Stimulated activated CD4-positive, alpha-beta T cell treated with anti-CD3 and anti-CD28 coated beads, Interleukin-2, amount 100 ng/mL, for 48 hours (primary cell): ENCODE data around the gene ZNF254.
"Not testable (repeated sequence)": the region's sequence is repeated elsewhere in the genome, so short reads cannot be mapped to it uniquely, and the experiment has no call there.

Experiments
- DNase-seq, 2 donors: peaks; one replicate each; pipeline ENCODE4 v3.0.0-alpha.2; 2020

ZNF254 gene

DNA sequence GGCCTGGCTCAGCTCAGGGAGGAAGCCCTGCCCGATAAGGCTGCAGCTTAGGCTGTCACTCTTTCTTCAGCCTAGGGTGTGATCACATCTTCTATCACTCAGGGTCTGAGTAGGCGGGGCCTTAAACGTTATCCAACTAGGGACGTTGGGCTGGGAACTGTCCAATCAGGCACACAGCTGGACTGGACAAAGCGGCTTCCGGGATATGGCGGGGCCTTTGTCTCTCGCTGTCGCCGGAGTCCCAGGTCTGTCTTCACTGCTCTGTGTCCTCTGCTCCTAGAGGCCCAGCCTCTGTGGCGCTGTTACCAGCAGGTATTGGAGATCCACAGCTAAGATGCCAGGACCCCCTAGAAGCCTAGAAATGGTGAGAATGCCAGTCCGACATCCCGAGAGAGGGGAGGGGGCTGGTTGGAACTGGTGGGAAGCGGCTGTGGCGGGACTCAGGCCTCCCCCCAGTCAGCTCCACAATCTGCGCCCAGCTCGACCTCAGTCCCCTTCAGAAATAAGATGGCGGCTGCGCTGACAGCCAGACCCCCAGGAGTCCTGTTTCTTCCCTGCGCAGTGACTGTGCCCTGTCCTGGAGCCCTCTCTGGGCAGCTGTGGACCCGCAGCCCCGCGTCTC lies at the start of gene ZNF254:
Gene ZNF254 (plus strand): TSS at position 214 of the 622 bp plus-strand sequence. CDS start 121 bp downstream, at position 335.
- peak; percentile 67 to 70 for DNase-seq

DNA sequence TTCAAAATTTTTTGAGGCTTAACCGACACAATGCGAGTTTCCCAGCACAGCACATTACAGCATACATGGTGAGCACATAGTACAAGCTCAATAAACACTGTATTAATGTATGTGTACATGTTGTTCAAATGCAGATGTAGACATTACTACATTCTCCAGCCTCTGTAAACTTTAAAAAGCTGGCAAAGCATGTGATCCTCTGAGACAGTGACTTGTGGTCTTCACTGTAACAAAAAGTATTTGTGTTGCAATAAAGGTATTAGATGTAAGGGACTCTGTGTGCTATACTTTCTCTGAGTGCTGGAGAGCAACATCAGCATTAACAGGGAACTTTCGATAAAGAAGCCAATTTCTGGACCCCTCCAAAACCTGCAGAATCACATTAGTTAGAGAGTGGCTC lies 46.4 kb upstream of the ZNF254 start:
- no peak for DNase-seq

GRCh38 chr19:24041326-24041725 lies 45.7 kb upstream of the ZNF254 start:
- not testable (repeated sequence) for DNase-seq

DNA sequence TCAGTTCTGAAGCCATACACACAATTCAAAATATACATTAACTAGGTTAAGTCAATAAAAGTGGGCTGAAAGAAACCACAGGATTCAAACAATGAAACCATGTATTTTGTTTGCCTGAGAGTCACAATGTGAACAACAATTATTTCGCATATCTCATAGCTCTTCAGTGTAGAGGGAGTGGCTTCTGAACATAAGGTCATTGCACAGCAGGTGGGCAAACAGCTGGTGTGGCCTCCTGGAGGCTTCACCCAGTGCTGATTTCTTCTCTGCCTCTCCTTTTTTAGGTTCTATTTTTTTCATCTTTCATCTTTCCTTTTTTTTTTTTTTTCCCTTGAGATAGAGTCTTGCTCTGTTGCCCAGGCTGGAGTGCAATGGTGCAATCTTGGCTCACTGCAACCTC lies 40.4 kb upstream of the ZNF254 start:
- no peak for DNase-seq

DNA sequence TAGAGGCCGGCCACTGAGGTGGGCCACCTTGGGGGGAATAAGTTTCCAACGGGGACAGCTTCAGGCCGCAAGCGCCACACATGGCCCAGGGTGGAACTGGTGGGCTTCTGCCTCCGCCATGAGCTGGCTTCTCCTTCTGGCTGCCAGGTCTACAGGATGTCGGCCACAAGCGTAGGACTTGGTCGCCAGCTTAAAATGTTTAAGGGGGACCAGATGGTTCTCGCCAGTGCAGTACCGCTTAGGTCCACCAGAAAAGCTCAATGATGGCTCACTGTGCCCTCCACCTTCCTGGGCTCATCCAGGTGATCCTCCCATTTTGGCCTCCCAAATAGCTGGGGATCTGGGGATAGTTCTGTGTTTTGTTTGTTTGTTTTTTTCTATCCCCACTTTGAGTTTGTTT lies 38.7 kb upstream of the ZNF254 start:
- DNase-seq = no peak

- no peak for DNase-seq
These were observed 37.5 kb upstream of the ZNF254 start for GRCh38 chr19:24049537-24049936.

DNA sequence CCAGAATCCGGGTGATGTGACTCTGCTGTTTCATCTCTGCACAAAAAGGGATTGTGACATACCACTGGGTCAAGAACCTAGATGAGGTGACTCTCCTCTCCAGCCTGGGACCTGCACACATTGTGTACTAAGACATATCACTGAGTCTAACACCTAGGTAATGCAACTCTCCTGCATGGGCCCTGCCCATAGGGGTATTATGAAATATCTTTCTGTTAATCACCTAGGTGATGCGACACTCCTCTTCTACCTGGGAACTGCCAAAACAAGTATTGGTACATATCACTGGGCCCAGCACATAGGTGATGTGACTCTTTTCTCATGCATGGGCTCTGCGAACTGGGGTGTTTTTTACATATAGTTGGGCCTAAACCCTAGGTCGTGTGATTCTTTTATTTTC lies 35.5 kb upstream of the ZNF254 start:
- no peak for DNase-seq

- no peak for DNase-seq
These were observed 34.2 kb upstream of the ZNF254 start for GRCh38 chr19:24052811-24053210.

- no peak for DNase-seq
These were observed 33.4 kb upstream of the ZNF254 start for GRCh38 chr19:24053601-24054000.

DNA sequence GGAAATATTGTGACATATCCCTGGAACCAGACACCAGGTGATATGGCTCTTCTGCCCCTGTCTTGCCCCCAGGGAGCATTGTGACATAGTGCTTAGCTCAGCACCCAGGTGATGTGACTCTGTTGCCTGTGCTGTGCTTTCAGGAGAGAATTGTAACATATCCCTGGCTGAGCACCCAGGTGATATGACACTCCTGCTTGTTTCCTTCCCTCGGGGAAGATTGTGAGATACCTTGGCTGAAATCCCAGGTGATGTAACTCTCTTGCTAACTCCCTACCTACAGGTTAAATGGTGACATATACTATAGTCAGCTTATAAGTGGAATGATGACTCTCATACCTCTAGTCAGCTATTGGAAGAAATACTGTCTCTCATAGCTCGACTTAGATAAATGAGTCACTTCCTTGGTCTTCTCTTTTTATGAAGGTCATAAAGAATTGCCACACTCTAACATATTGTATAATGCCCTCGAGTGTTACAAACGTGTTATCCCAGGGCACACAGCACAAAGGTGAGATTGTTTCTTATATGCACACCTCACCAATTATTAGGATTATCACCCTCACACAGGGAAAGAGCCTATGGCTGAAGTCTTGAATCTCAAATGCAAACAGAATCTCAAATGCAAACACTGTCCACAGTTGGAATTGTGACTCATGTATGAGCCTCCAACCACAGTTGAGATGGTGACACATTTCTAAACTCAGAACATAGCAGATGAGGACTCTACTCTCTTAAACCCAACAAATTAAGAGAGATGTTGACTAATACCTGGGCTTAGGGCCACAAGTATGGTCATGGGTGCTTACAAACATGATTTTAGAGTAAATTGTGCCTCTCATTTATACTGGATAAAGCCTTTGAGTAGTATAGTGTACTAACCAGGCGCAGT lies 32.7 kb upstream of the ZNF254 start:
- no peak for DNase-seq

GRCh38 chr19:24055548-24055947 lies 31.4 kb upstream of the ZNF254 start:
- no peak for DNase-seq

DNA sequence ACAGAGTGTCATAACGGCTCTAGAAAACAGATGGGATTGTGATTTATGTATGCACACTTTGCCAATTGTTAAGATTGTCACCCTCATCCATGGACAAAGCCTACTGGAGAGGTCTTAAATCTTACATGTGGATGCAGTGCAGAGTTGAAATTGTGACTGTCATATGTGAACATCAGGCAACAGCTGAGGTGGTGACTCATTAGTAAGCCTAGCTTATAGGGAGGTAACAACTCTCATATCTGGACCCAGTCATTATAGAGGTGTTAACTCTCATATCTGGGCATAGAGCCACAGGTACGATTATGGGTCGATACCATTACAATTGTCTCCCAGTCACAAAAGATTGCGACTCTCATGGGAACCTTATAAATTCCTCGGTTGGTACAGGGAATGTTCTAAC lies 29.8 kb upstream of the ZNF254 start:
- no peak for DNase-seq

DNA sequence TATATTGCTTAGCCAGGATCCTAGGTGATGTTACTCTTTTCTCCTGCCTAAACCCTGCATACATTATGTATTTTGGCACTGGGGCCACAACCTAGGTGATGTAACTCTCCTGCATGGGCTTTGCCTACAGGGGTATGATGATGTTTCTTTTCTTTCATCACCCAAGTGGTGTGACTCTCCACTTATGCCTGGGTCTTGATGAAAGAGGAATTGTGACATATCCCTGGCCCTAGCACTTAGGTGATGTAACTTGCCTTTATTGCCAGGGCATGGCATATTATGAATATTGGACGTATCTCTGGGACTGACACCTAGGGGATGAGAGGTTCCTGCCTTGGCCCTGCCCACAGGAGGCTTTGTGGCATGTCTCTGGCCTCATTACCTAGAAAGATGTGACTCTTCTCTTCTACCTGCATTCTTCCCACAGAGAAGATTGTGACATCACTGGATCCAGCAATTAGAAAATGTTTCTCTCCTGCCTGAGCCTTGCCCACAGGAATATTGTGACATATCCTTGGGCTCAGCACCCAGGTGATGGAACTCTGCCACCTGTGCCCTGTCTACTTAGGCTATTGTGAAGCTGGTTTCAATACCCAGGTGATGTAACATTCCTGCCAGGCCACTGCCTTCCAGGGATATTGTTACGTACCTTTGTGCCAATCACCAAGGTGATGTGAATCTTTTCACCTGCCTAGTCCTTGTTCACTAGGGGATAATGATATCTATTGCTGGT lies 27.3 kb upstream of the ZNF254 start:
- no peak for DNase-seq

GRCh38 chr19:24060687-24061356 lies 26.2 kb upstream of the ZNF254 start:
- no peak for DNase-seq

DNA sequence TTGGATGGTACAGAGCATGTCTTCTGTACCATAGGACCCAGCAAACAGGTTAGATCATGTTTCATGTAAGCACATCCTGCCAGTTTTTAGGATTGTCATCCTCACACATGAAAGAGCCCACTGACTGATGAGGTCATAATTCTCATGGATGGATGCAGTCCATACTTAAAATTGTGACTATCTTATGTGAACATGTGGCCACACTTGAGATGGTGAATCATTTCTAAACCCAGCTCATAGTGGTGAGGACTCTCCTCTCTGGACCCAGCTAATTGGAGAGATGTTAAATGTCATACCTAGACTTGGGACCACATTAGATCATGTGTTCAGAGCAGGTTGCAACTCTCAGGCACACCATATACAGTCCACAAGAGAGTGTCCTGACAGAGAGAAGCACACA lies 24.8 kb upstream of the ZNF254 start:
- no peak for DNase-seq

GRCh38 chr19:24063295-24063694 lies 23.7 kb upstream of the ZNF254 start:
- DNase-seq = no peak

- DNase-seq = no peak
These were observed 22.8 kb upstream of the ZNF254 start for GRCh38 chr19:24064175-24064574.

DNA sequence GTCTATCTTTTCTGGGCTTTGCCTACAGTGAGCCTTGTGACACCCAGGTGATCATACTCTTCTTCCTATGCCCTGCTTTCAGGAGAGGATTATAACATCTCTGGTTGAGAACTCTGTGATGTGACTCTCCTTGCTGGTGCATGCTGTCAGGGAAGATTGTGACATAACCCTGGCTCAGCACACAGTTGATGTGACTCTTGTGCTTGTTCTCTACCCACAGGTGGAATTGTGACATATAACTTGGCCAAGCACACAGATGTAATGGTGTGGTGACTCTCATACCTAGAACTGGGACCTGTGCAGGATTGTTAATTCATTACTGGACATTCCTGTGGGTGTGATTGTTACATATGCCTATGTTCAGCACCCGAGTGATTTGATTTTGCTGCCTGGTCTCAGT lies 21.7 kb upstream of the ZNF254 start:
- DNase-seq = no peak

DNA sequence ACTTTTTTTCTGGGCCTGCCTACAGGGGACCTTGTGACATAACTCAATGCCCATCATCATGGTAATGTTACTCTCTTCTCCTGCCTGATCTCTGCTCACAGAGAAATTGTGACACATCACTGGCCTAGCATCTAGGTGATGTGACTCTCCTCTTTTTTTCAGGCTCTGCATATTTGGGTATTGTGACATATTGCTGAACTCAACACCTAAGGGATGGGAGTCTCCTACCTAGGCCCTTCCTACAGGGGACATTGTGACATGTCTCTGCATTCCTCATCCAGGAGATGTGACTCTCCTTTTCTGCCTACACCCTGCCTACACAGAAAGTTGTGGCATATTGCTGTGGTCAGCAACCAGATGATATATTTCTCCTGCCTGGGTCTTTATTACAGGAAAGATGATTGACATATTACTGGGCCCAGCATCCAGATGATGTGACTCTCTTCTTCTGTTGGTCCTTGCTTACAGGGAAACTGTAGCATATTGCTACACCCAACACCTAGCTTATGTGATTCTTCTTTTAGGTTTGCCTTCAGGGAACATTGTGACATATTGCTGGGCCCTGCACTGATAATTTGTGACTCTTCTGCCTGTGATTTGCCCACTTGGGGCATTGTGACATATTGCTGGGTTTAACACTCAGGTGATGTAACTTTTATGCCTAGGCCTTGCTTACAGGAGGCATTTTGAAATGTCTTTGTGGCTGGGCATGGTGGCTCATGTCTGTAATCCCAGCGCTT lies 21.0 kb upstream of the ZNF254 start:
- DNase-seq = no peak

DNA sequence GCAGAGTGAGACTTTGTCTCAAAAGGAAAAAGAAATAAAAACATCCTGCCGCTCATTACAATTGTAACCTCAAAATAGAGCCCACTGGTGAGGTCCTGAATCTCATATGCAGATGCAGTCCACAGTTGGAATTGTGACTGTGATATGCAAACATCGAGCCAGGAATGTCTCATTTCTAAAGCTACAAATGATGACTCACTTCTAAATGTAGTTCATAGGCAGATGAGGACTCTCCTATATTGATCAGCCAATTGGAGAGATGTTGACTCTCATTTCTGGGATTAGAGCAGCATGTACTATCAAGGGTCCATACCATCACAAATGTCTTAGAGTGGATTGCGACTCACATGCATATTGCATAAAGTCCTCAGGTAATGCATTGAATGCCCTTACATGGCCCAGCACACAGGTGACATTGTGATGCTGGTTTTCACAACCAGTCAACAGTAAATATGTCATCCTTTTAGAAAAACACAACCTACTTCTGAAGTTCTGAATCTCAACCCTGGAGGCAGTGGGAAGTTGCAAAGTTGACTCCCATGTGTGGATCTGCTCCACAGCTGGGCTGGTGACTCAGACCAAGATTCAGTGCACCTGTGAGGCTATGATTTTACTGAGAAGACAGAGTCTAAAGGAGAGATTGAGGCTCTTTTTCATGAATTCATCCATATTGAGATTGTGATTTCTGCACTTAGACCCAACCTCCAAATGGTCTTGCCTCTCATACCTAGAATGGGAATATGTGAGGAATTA lies 16.9 kb upstream of the ZNF254 start:
- no peak for DNase-seq

GRCh38 chr19:24071078-24071477 lies 15.9 kb upstream of the ZNF254 start:
- no peak for DNase-seq

DNA sequence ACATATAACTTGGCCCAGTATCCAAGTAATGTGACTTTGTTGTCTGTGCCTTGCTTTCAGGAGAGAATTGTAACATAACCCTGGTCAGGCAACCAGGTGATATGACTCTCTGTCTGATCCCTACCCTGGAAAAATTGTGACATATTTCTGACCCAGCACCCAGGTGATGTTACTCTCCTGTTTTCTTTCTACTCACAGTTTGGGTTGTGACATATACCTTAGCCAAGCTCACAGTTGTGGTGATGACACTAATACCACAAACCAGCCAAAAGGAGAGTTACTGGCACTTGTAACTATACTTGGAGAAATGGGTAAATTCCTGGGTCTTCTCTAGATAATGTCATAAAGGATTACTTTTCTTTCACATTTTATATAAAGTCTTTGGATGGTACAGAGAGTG lies 14.3 kb upstream of the ZNF254 start:
- DNase-seq = no peak
